Activated CD4-positive, alpha-beta T cell treated with anti-CD3 and anti-CD28 coated beads, Interleukin-2, amount 50 U/mL, for 16 hours (primary cell): ENCODE results near the gene LYVE1.

ENCODE experiments used
- DNase-seq: peaks from one replicate; pipeline ENCODE4 v3.0.0-alpha.2; 2020

The LYVE1 gene

GRCh38 chr11:10519630-10520029, 48.8 kb downstream of the LYVE1 start:
- DNase-seq: no peak

GRCh38 chr11:10518891-10519290, 49.6 kb downstream of the LYVE1 start:
- DNase-seq: no peak

- no peak for DNase-seq
Observed at GRCh38 chr11:10518123-10518522, 50.3 kb downstream of the LYVE1 start.

- DNase-seq: no peak
Observed at GRCh38 chr11:10515418-10515817, 53.0 kb downstream of the LYVE1 start.

- DNase-seq: no peak
Observed at GRCh38 chr11:10514709-10515108, 53.8 kb downstream of the LYVE1 start.

- no peak for DNase-seq
Observed at GRCh38 chr11:10514202-10514601, 54.3 kb downstream of the LYVE1 start.

- DNase-seq: no peak
Observed at GRCh38 chr11:10511181-10511621, 57.3 kb downstream of the LYVE1 start.
